Measurements from ENCODE around the gene KCNE4. TPM values are rescaled to one million over a fixed set of nuclear protein-coding genes. Genes with fewer than 3 reads are reported as not detected.

The KCNE4 gene
- total and polyA plus RNA-seq, 9 of the 15 experiments (the other 6 are each of a cell fraction or from before 2014, with no cell fraction given) = not detected

DNA sequence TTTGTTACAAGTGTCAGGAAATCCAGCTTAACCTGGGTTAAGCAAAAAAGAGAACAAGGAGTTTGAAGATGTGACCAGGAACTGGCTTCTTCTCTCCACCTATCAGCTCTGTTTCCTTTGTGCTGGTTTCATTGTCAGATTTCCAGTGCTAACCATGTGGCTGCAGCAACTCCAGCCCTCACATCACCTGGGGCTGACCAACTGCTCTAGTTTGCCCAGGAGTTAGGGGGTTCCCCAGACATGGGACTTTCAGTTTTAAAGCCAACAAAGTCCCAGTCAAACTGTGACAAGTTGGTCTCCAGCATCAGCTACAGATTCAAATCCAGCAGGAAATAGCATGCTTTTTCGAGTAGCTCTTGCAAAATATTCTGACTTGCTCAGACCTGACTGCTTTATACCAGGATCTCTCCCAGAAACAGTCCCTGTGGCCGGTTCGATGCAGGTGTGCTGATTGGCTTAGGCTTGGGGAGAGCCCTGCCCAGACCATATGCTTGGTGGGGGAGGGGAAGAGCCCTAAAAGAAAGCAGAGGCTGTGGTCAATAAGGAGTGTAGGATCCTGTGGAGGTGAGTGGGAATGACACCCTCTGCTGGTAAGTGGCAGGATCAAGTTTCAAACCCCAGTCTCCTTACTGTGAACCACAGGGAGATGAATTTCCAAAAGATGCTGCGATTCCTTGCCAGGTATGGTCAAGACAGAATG lies 49.5 kb downstream of the KCNE4 start (continued):
- no peak for TF ChIP-seq ZBTB1 (CRISPR knock-in tag; IDR thresholded peaks at IDR 0.05; ENCODE audit: borderline replicate concordance, low read depth)
- TF ChIP-seq C11orf30 (IDR thresholded peaks at IDR 0.05; ENCODE audit: low read depth) = no peak
- 0 out of 2 replicates have a peak, but pooled peaks have one; percentile 25 for TF ChIP-seq L3MBTL2 (IDR thresholded peaks at IDR 0.05)
- TF ChIP-seq RAD21 (CRISPR knock-in tag; conservative IDR thresholded peaks at IDR 0.05 in 1 of 2, IDR thresholded peaks at IDR 0.05 in 1 of 2) = peak; percentile 77 to 92
- TF ChIP-seq FOXJ3 (CRISPR knock-in tag; IDR thresholded peaks at IDR 0.05) = no peak
- TF ChIP-seq ZNF354B (CRISPR knock-in tag; IDR thresholded peaks at IDR 0.05) = no peak
- peak; percentile 11; the same call in 1 of the 2 replicates for TF ChIP-seq CEBPB (tag; IDR thresholded peaks at IDR 0.05)
- TF ChIP-seq CAMTA2 (CRISPR knock-in tag; conservative IDR thresholded peaks at IDR 0.05) = no peak
- TF ChIP-seq, protein P1, sequence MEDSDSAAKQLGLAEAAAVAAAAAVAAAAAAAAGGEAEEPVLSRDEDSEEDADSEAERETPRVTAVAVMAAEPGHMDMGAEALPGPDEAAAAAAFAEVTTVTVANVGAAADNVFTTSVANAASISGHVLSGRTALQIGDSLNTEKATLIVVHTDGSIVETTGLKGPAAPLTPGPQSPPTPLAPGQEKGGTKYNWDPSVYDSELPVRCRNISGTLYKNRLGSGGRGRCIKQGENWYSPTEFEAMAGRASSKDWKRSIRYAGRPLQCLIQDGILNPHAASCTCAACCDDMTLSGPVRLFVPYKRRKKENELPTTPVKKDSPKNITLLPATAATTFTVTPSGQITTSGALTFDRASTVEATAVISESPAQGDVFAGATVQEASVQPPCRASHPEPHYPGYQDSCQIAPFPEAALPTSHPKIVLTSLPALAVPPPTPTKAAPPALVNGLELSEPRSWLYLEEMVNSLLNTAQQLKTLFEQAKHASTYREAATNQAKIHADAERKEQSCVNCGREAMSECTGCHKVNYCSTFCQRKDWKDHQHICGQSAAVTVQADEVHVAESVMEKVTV (CRISPR knock-in tag; IDR thresholded peaks at IDR 0.05) = peak; percentile 68
- TF ChIP-seq ZNF324 (CRISPR knock-in tag; IDR thresholded peaks at IDR 0.05) = no peak
- no peak for TF ChIP-seq ZBTB12 (CRISPR knock-in tag; IDR thresholded peaks at IDR 0.05)
- peak; percentile 58; the same call in 1 of the 2 replicates for TF ChIP-seq TFAP4 (CRISPR knock-in tag; IDR thresholded peaks at IDR 0.05; ENCODE audit: borderline replicate concordance)
- TF ChIP-seq SIRT6 (IDR thresholded peaks at IDR 0.05; ENCODE audit: low read depth, low read length) = no peak
- 0 out of 2 replicates have a peak, but pooled peaks have one; percentile 15 for TF ChIP-seq ZEB2 (IDR thresholded peaks at IDR 0.05)
- 0 out of 4 replicates have a peak, but pooled peaks of 1 of the 2 experiments have one; percentile 39 for TF ChIP-seq MAZ (CRISPR knock-in tag; conservative IDR thresholded peaks at IDR 0.05 in 1 of 2, IDR thresholded peaks at IDR 0.05 in 1 of 2)
- TF ChIP-seq ESRRA (IDR thresholded peaks at IDR 0.05; ENCODE audit: borderline replicate concordance, low read depth) = peak; percentile 49; the same call in 1 of the 2 replicates
- TF ChIP-seq, protein P2, sequence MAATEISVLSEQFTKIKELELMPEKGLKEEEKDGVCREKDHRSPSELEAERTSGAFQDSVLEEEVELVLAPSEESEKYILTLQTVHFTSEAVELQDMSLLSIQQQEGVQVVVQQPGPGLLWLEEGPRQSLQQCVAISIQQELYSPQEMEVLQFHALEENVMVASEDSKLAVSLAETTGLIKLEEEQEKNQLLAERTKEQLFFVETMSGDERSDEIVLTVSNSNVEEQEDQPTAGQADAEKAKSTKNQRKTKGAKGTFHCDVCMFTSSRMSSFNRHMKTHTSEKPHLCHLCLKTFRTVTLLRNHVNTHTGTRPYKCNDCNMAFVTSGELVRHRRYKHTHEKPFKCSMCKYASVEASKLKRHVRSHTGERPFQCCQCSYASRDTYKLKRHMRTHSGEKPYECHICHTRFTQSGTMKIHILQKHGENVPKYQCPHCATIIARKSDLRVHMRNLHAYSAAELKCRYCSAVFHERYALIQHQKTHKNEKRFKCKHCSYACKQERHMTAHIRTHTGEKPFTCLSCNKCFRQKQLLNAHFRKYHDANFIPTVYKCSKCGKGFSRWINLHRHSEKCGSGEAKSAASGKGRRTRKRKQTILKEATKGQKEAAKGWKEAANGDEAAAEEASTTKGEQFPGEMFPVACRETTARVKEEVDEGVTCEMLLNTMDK (IDR thresholded peaks at IDR 0.05; ENCODE audit: borderline replicate concordance, insufficient read depth, low read depth, low read length, poor library complexity, severe bottlenecking) = no peak
